Thyroid gland (tissue), 4 donors: ENCODE measurements around the gene NIPAL1.

Source experiments
- CTCF ChIP-seq, 6 experiments: fragments of 200-600 bp in 3 of 6; fragments of 450-650 bp in 3 of 6; sonication (generic) in 3 of 6; IDR thresholded peaks; one replicate each; pipeline ENCODE4 v1.5.1; 2016 to 2019; ENCODE audit warnings: antibody characterized with exemption in 6 of 6, mild to moderate bottlenecking in 2 of 6, inconsistent platforms in 1 of 6, moderate library complexity in 1 of 6
- POLR2A ChIP-seq, 2 donors: fragments of 450-650 bp; IDR thresholded peaks; one replicate each; pipeline ENCODE4 v1.6.1; 2017; ENCODE audit warnings: antibody characterized with exemption in 2 of 2, mild to moderate bottlenecking in 2 of 2, moderate library complexity in 1 of 2

- TF ChIP-seq CTCF (IDR thresholded peaks at IDR 0.05) (no peak), POLR2A (IDR thresholded peaks at IDR 0.05) (no peak)
Measured at GRCh38 chr4:48017108-48017571, 568 bp downstream of the NIPAL1 start.
